ENCODE results near the gene IRF1. TPM values are rescaled to one million over a fixed set of nuclear protein-coding genes. Genes with fewer than 3 reads are reported as not detected.

The IRF1 gene
- total and polyA plus RNA-seq, 4 donors: 9.5 to 42.6 (median 24.7) TPM

DNA sequence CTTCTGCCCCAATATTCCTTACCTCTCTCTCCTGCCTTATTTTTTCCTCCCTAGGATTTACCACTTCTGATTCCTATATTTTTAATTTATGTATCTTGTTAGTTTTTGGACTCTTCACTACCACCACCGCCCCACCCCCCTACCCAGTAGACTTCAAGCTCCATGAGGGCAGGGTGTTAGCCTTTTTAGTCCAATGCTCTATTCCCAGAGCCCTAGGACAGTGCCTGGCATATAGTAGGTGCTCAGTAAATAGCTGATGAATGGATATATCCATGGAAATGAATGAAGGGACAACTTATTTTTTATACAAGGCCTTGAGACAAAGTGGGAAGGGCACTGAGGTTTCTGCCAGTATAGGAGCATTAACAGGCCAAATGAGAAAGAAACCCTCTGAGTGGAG is 41.5 kb downstream of the IRF1 start (continued):
- no peak for TF ChIP-seq RXRA (IDR thresholded peaks at IDR 0.05)

DNA sequence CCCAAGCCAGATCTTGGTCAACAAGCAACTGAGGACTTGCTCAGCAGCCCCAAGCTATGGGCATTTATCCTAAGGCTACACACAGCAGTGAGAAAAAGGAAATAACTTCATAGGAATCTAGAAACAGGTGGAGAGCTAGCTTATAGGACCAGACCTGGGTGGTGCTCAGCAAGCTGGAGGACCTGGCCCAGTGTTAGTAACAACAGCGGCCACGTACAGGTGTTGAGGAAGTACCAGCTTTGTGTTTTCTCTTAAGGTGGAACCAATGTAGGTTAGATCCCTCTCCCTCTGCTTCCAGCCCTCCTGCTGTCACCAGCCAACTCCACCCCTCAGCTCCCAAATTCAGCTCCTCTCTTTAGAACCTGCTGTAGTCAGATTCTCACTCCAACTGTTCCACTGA is 43.4 kb downstream of the IRF1 start:
- no peak overlapping the region for H3K4me3 ChIP-seq (ENCODE audit: low read depth in 1 of 3, low read length in 3 of 3)
- WGBS: 84% methylated on average over 2 of the region's 2 CpGs

GRCh38 chr5:132446621-132447020 is 44.0 kb downstream of the IRF1 start:
- Histone ChIP-seq H3K27ac (ENCODE audit: low read depth in 1 of 2, low read length in 2 of 2) (peak overlapping the region; percentile 52 to 56), H3K9me3 (ENCODE audit: control insufficient read depth in 4 of 4, low read length in 3 of 4) (no peaks in the 10 kb centered on the region), H3K4me1 (ENCODE audit: control insufficient read depth in 4 of 4, insufficient read depth in 4 of 4, low read length in 3 of 4) (peaks cover 13 to 39% (median 28%) of the 10 kb centered on the region in 4 donors), H3K4me3 (ENCODE audit: low read depth in 1 of 3, low read length in 3 of 3) (no peak overlapping the region), H3K36me3 (ENCODE audit: control insufficient read depth in 4 of 4, insufficient read depth in 3 of 4, low read depth in 1 of 4, low read length in 3 of 4) (peaks cover 0 to under 1% (median under 1%) of the 10 kb centered on the region in 4 donors), H3K9ac (ENCODE audit: low read depth in 1 of 2, low read length in 2 of 2) (no peak overlapping the region), H3K27me3 (ENCODE audit: control insufficient read depth in 4 of 4, insufficient read depth in 4 of 4, low read length in 3 of 4) (no peaks in the 10 kb centered on the region)
- peak; percentile 31 to 52 for TF ChIP-seq JUND (IDR thresholded peaks at IDR 0.05)
- no peak for TF ChIP-seq CTCF (IDR thresholded peaks at IDR 0.05; ENCODE audit: low read depth, low read length, missing input control)
- no peak for TF ChIP-seq GABPA (IDR thresholded peaks at IDR 0.05 in 1 of 2, conservative IDR thresholded peaks at IDR 0.05 in 1 of 2)
- TF ChIP-seq HNF4A (conservative IDR thresholded peaks at IDR 0.05): peak; percentile 63 to 72
- peak; percentile 57 for TF ChIP-seq NR2F2 (IDR thresholded peaks at IDR 0.05)
- peak; percentile 19 for TF ChIP-seq ZBTB33 (IDR thresholded peaks at IDR 0.05)
- peak; percentile 69 for TF ChIP-seq MAX (IDR thresholded peaks at IDR 0.05)
- TF ChIP-seq FOXA2 (IDR thresholded peaks at IDR 0.05): peak; percentile 33
- peak; percentile 15 for TF ChIP-seq REST (IDR thresholded peaks at IDR 0.05)
- TF ChIP-seq TAF1 (conservative IDR thresholded peaks at IDR 0.05): no peak
- TF ChIP-seq RAD21 (IDR thresholded peaks at IDR 0.05): peak; percentile 51 to 71
- TF ChIP-seq YY1 (IDR thresholded peaks at IDR 0.05): peak; percentile 71
- peak; percentile 86 to 87 for TF ChIP-seq RXRA (IDR thresholded peaks at IDR 0.05)
- peak; percentile 63 for TF ChIP-seq SP1 (IDR thresholded peaks at IDR 0.05)
- WGBS: 37% methylated on average over 6 of the region's 6 CpGs
- no peak for DNase-seq (ENCODE audit: low spot score)

More for the DNA sequence above, 43.4 kb downstream of the IRF1 start:
- peaks cover 13 to 39% (median 28%) of the 10 kb centered on the region in 4 donors for H3K4me1 ChIP-seq (ENCODE audit: control insufficient read depth in 4 of 4, insufficient read depth in 4 of 4, low read length in 3 of 4)
- no peaks in the 10 kb centered on the region for H3K9me3 ChIP-seq (ENCODE audit: control insufficient read depth in 4 of 4, low read length in 3 of 4)
- no peak overlapping the region for H3K9ac ChIP-seq (ENCODE audit: low read depth in 1 of 2, low read length in 2 of 2)
- TF ChIP-seq SP1 (IDR thresholded peaks at IDR 0.05): no peak
- no peak for TF ChIP-seq ZBTB33 (IDR thresholded peaks at IDR 0.05)
- TF ChIP-seq HNF4G (IDR thresholded peaks at IDR 0.05): no peak
- no peak for TF ChIP-seq RAD21 (IDR thresholded peaks at IDR 0.05)
- TF ChIP-seq TAF1 (conservative IDR thresholded peaks at IDR 0.05): no peak
- TF ChIP-seq MAX (IDR thresholded peaks at IDR 0.05): no peak
- no peak for TF ChIP-seq YY1 (IDR thresholded peaks at IDR 0.05)
- no peak for TF ChIP-seq FOXA2 (IDR thresholded peaks at IDR 0.05)
- no peak for TF ChIP-seq JUND (IDR thresholded peaks at IDR 0.05)
- no peak for TF ChIP-seq FOXA1 (IDR thresholded peaks at IDR 0.05)
- peaks cover 0 to 2% (median under 1%) of the 10 kb centered on the region in 4 donors for H3K36me3 ChIP-seq (ENCODE audit: control insufficient read depth in 4 of 4, insufficient read depth in 3 of 4, low read depth in 1 of 4, low read length in 3 of 4)
- no peak for DNase-seq (ENCODE audit: low spot score)
- H3K27me3 ChIP-seq (ENCODE audit: control insufficient read depth in 4 of 4, insufficient read depth in 4 of 4, low read length in 3 of 4): no peaks in the 10 kb centered on the region
- H3K27ac ChIP-seq (ENCODE audit: low read depth in 1 of 2, low read length in 2 of 2): peak overlapping the region; percentile 1 to 56

Measured in liver (tissue), 9 donors.